SK-N-SH treated with all-trans-retinoic acid at 6 μM for 48 hours (cell line): ENCODE results near the gene MZB1.
"Not testable (repeated sequence)": the region's sequence is repeated elsewhere in the genome, so short reads cannot be mapped to it uniquely, and the experiment has no call there.

ENCODE experiments used
- ATAC-seq: fragments of 200-7000 bp; cut with Tn5 transposase; 3 replicates; pipeline ENCODE4 v1.9.1; 2020; ENCODE audit warnings: mild to moderate bottlenecking, moderate library complexity
- ARNTL ChIP-seq: fragments of 450-650 bp; formaldehyde crosslinking; IDR thresholded peaks from 2 replicates; pipeline ENCODE4 v1.5.0; 2020; ENCODE audit warnings: low read depth, mild to moderate bottlenecking, moderate library complexity, borderline replicate concordance
- BACH2 ChIP-seq: fragments of 250-450 bp; sonication (Bioruptor Pico); IDR thresholded peaks from 2 replicates; pipeline ENCODE4 v1.9.0; 2021; ENCODE audit warnings: mild to moderate bottlenecking, borderline replicate concordance
- CSDC2 ChIP-seq: fragments of 250-450 bp; sonication (Bioruptor Pico); IDR thresholded peaks from 2 replicates; pipeline ENCODE4 v1.5.0; 2020; ENCODE audit warnings: mild to moderate bottlenecking, moderate library complexity
- ESRRG ChIP-seq: fragments of 250-450 bp; sonication (Bioruptor Pico); IDR thresholded peaks from 2 replicates; pipeline ENCODE4 v1.6.1; 2021; ENCODE audit warnings: mild to moderate bottlenecking
- ISL1 ChIP-seq: fragments of 250-450 bp; sonication (Bioruptor Pico); IDR thresholded peaks from 2 replicates; pipeline ENCODE4 v2.1.2; 2022; ENCODE audit warnings: mild to moderate bottlenecking, moderate library complexity
- OSR1 ChIP-seq: fragments of 250-450 bp; sonication (Bioruptor Pico); IDR thresholded peaks from 2 replicates; pipeline ENCODE4 v1.8.0; 2022; ENCODE audit warnings: moderate library complexity, mild to moderate bottlenecking, inconsistent platforms
- PATZ1 ChIP-seq: fragments of 250-450 bp; sonication (Bioruptor Pico); IDR thresholded peaks from 2 replicates; pipeline ENCODE4 v1.8.0; 2020; ENCODE audit warnings: mild to moderate bottlenecking, moderate library complexity, borderline replicate concordance
- POU6F1 ChIP-seq: fragments of 250-450 bp; sonication (Bioruptor Pico); IDR thresholded peaks from 2 replicates; pipeline ENCODE4 v1.8.0; 2021; ENCODE audit warnings: low read depth, mild to moderate bottlenecking, moderate library complexity, borderline replicate concordance
- PPARA ChIP-seq: fragments of 250-450 bp; sonication (Bioruptor Pico); IDR thresholded peaks from 2 replicates; pipeline ENCODE4 v1.5.0; 2020; ENCODE audit warnings: mild to moderate bottlenecking, borderline replicate concordance
- RARB ChIP-seq: fragments of 250-450 bp; sonication (Bioruptor Pico); IDR thresholded peaks from 2 replicates; pipeline ENCODE4 v1.8.0; 2021; ENCODE audit warnings: mild to moderate bottlenecking, moderate library complexity
- SNAI2 ChIP-seq: fragments of 250-450 bp; sonication (Bioruptor Pico); IDR thresholded peaks from 2 replicates; pipeline ENCODE4 v1.5.0; 2020; ENCODE audit warnings: mild to moderate bottlenecking, moderate library complexity
- TCF4 ChIP-seq: fragments of 250-450 bp; sonication (Bioruptor Pico); IDR thresholded peaks from 2 replicates; pipeline ENCODE4 v1.8.0; 2021; ENCODE audit warnings: mild to moderate bottlenecking, moderate library complexity, borderline replicate concordance
- TOX ChIP-seq: fragments of 250-450 bp; sonication (Bioruptor Pico); IDR thresholded peaks from 2 replicates; pipeline ENCODE4 v1.8.0; 2021; ENCODE audit warnings: mild to moderate bottlenecking, moderate library complexity, borderline replicate concordance
- TSHZ2 ChIP-seq: fragments of 250-450 bp; sonication (Bioruptor Pico); IDR thresholded peaks from 2 replicates; pipeline ENCODE4 v1.5.0; 2020; ENCODE audit warnings: mild to moderate bottlenecking, moderate library complexity
- ZC3H10 ChIP-seq: fragments of 250-450 bp; sonication (Bioruptor Pico); IDR thresholded peaks from 2 replicates; pipeline ENCODE4 v1.5.1; 2021; ENCODE audit warnings: mild to moderate bottlenecking, moderate library complexity
- ZNF70 ChIP-seq: fragments of 450-650 bp; formaldehyde crosslinking; IDR thresholded peaks from 2 replicates; pipeline ENCODE4 v1.5.0; 2020; ENCODE audit warnings: mild to moderate bottlenecking, moderate library complexity
- ZNF8 ChIP-seq: fragments of 450-650 bp; formaldehyde crosslinking; IDR thresholded peaks from 2 replicates; pipeline ENCODE4 v1.5.0; 2020; ENCODE audit warnings: mild to moderate bottlenecking, moderate library complexity

The MZB1 gene

GRCh38 chr5:139354186-139354585, 35.5 kb downstream of the MZB1 start (continued):
- TF ChIP-seq POU6F1 (CRISPR knock-in tag): no peak
- TF ChIP-seq RARB (CRISPR knock-in tag): no peak
- no peak for TF ChIP-seq ESRRG (CRISPR knock-in tag)
- TF ChIP-seq TCF4 (CRISPR knock-in tag): no peak
- TF ChIP-seq SNAI2 (CRISPR knock-in tag): no peak
- no peak for TF ChIP-seq ARNTL (CRISPR knock-in tag)
- TF ChIP-seq ZNF8 (CRISPR knock-in tag): no peak
- TF ChIP-seq BACH2 (CRISPR knock-in tag): no peak
- no peak for TF ChIP-seq OSR1 (CRISPR knock-in tag)
- no peak for TF ChIP-seq ZNF70
- TF ChIP-seq TOX: no peak
- TF ChIP-seq ISL1 (CRISPR knock-in tag): no peak

GRCh38 chr5:139347863-139348262, 41.9 kb downstream of the MZB1 start:
- ATAC-seq: not testable (repeated sequence)

GRCh38 chr5:139345442-139345841, 44.3 kb downstream of the MZB1 start:
- not testable (repeated sequence) for ATAC-seq

- no peak for TF ChIP-seq CSDC2 (CRISPR knock-in tag)
- TF ChIP-seq, all 23 proteins: peak for 0
- ATAC-seq: no peak
Observed at GRCh38 chr5:139344177-139344576, 45.5 kb downstream of the MZB1 start.

GRCh38 chr5:139343476-139343875, 46.2 kb downstream of the MZB1 start:
- no peak for TF ChIP-seq TSHZ2 (CRISPR knock-in tag)
- TF ChIP-seq ZNF70: no peak

GRCh38 chr5:139342423-139342723, 47.3 kb downstream of the MZB1 start:
- TF ChIP-seq PATZ1 (CRISPR knock-in tag) (no peak), POU6F1 (CRISPR knock-in tag) (no peak), TSHZ2 (CRISPR knock-in tag) (no peak), PPARA (CRISPR knock-in tag) (no peak), CSDC2 (CRISPR knock-in tag) (no peak), ZC3H10 (no peak), TCF4 (CRISPR knock-in tag) (no peak), OSR1 (CRISPR knock-in tag) (no peak)
- no peak for ATAC-seq

More at GRCh38 chr5:139343476-139343875, 46.2 kb downstream of the MZB1 start:
- ATAC-seq: no peak
